Right lobe of liver (tissue), 4 donors: Measurements from ENCODE around the gene PIK3CD.

Experiments used
- CTCF ChIP-seq, 4 donors: fragments of 200-600 bp in 3 of 4; fragments of 450-650 bp in 1 of 4; IDR thresholded peaks; one replicate each; pipeline versions ENCODE4 v1.5.1 to v1.8.0; 2016 to 2022; ENCODE audit warnings: antibody characterized with exemption in 4 of 4, mild to moderate bottlenecking in 2 of 4
- POLR2A ChIP-seq: fragments of 450-650 bp; IDR thresholded peaks from one replicate; pipeline ENCODE4 v1.6.1; 2017; ENCODE audit warnings: antibody characterized with exemption, mild to moderate bottlenecking
- donor health status: DM: no; HTN: no; CAD: no.
- donor health status: DM: no; HTN: no; CAD: no.
- donor health status: DM: no; HTN: yes; CAD: no.

- no peak for TF ChIP-seq CTCF (IDR thresholded peaks at IDR 0.05)
- TF ChIP-seq POLR2A = no peak
Measured at GRCh38 chr1:9719978-9720722, 68.6 kb downstream of the PIK3CD start.
